Neural progenitor cell (in vitro differentiated cells): ENCODE results near the gene EML5.

Experiments used
- EZH2 ChIP-seq: fragments of 200-600 bp; sonication (generic); IDR thresholded peaks from 2 replicates; pipeline ENCODE4 v1.6.1; 2017; ENCODE audit warnings: antibody characterized with exemption, mild to moderate bottlenecking, moderate library complexity
- EZH2phosphoT487 ChIP-seq: fragments of 200-600 bp; sonication (generic); IDR thresholded peaks from 2 replicates; pipeline ENCODE4 v1.6.1; 2017; ENCODE audit warnings: antibody characterized with exemption
- TF ChIP-seq, protein P1 (sequence below): fragments of 200-600 bp; sonication (generic); IDR thresholded peaks from 2 replicates; pipeline ENCODE4 v1.5.1; 2017; ENCODE audit warnings: antibody characterized with exemption, mild to moderate bottlenecking

DNA sequence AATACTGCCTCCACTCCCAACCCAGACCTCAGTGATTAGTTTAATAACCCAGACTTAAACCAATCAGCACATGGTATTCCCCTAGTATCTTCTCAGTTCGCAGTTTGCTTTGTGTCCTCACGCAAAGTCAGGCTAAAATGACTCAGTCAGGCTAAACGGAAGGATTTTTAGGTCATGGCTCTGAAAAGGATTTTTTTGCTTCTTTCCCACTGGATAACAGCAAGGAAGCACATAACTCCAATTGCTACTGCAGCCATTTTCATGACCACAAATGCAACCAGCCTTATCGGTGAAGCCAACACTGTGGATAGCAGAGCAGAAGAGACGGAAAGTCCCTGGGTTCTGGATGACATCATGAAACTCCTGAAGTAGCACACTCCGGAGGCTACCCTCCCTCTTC lies 162.2 kb downstream of the EML5 start:
- TF ChIP-seq, protein P1, sequence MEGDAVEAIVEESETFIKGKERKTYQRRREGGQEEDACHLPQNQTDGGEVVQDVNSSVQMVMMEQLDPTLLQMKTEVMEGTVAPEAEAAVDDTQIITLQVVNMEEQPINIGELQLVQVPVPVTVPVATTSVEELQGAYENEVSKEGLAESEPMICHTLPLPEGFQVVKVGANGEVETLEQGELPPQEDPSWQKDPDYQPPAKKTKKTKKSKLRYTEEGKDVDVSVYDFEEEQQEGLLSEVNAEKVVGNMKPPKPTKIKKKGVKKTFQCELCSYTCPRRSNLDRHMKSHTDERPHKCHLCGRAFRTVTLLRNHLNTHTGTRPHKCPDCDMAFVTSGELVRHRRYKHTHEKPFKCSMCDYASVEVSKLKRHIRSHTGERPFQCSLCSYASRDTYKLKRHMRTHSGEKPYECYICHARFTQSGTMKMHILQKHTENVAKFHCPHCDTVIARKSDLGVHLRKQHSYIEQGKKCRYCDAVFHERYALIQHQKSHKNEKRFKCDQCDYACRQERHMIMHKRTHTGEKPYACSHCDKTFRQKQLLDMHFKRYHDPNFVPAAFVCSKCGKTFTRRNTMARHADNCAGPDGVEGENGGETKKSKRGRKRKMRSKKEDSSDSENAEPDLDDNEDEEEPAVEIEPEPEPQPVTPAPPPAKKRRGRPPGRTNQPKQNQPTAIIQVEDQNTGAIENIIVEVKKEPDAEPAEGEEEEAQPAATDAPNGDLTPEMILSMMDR = no peak
- TF ChIP-seq EZH2phosphoT487 (no peak), EZH2 (no peak)
